Dermis blood vessel endothelial cell (primary cell): ENCODE results near the gene DNAJC7. TPM values are rescaled to one million over a fixed set of nuclear protein-coding genes. Genes with fewer than 3 reads are reported as not detected.
A peak's percentile ranks its signal among the peaks of the same experiment; 100 is the strongest.
"Not testable (repeated sequence)": the region's sequence is repeated elsewhere in the genome, so short reads cannot be mapped to it uniquely, and the experiment has no call there.

Experiments used
- DNase-seq: peaks from one replicate; pipeline ENCODE4 v3.0.0; 2010
- total RNA-seq: library from RNA; depleted of rRNA; stranded (reverse); fragments of >200 nt; gene quantifications from 2 replicates; pipeline ENCODE4 v1.2.3, GENCODE V29; 2014

DNAJC7 gene
- total RNA-seq, 1 donor from 2014 or later: 68.2 TPM

GRCh38 chr17:42040818-42041217 is 23.6 kb upstream of the DNAJC7 start:
- no peak for DNase-seq

- DNase-seq: peak; percentile 41
These were observed 22.8 kb upstream of the DNAJC7 start for GRCh38 chr17:42039794-42040763.

- no peak for DNase-seq
These were observed 21.2 kb upstream of the DNAJC7 start for GRCh38 chr17:42038221-42038973.

GRCh38 chr17:42034059-42034458 is 16.8 kb upstream of the DNAJC7 start:
- DNase-seq: no peak

GRCh38 chr17:42031584-42031983 is 14.3 kb upstream of the DNAJC7 start:
- DNase-seq: no peak

- DNase-seq: no peak
These were observed 11.5 kb upstream of the DNAJC7 start for GRCh38 chr17:42028791-42029127.

- no peak for DNase-seq
These were observed 10.9 kb upstream of the DNAJC7 start for GRCh38 chr17:42027961-42028790.

- no peak for DNase-seq
These were observed 10.3 kb upstream of the DNAJC7 start for GRCh38 chr17:42027590-42027889.

- DNase-seq: no peak
These were observed 9.8 kb upstream of the DNAJC7 start for GRCh38 chr17:42026857-42027589.

- DNase-seq: no peak
These were observed 8.7 kb upstream of the DNAJC7 start for GRCh38 chr17:42025936-42026335.

GRCh38 chr17:42025191-42025579 is 7.9 kb upstream of the DNAJC7 start:
- DNase-seq: no peak

GRCh38 chr17:42023524-42024349 is 6.5 kb upstream of the DNAJC7 start:
- DNase-seq: peak; percentile 28

- not testable (repeated sequence) for DNase-seq
These were observed 3.6 kb upstream of the DNAJC7 start for GRCh38 chr17:42020845-42021244.

GRCh38 chr17:42019509-42020404 is 2.5 kb upstream of the DNAJC7 start, which contains the start of gene NKIRAS2:
Gene NKIRAS2, plus strand, starts transcription at chr17:42020090. Its CDS starts 1,488 bp downstream, at chr17:42021578.
- peak; percentile 96 for DNase-seq

- DNase-seq: no peak
These were observed 1.7 kb upstream of the DNAJC7 start for GRCh38 chr17:42018988-42019387.

- DNase-seq: no peak
These were observed 1.1 kb upstream of the DNAJC7 start for GRCh38 chr17:42018339-42018738.

GRCh38 chr17:42017866-42018200 is 594 bp upstream of the DNAJC7 start:
- no peak for DNase-seq

- peak; percentile 32 for DNase-seq
These were observed 818 bp downstream of the DNAJC7 start for GRCh38 chr17:42016411-42016831.

GRCh38 chr17:42013740-42014139 is 3.5 kb downstream of the DNAJC7 start:
- not testable (repeated sequence) for DNase-seq

GRCh38 chr17:42012363-42012762 is 4.9 kb downstream of the DNAJC7 start:
- DNase-seq: not testable (repeated sequence)
